WI38 (cell line): ENCODE data around the gene CUX1.

ENCODE experiments used
- H3K4me3 ChIP-seq: 2 replicates; pipeline ENCODE4 v1.5.1; 2011; ENCODE audit warnings: low read depth, mild to moderate bottlenecking, control low read depth, low read length
- CTCF ChIP-seq: IDR thresholded peaks from 2 replicates; pipeline ENCODE4 v1.5.1; 2012; ENCODE audit warnings: low read depth, mild to moderate bottlenecking, control low read depth, low read length

CUX1 gene

DNA sequence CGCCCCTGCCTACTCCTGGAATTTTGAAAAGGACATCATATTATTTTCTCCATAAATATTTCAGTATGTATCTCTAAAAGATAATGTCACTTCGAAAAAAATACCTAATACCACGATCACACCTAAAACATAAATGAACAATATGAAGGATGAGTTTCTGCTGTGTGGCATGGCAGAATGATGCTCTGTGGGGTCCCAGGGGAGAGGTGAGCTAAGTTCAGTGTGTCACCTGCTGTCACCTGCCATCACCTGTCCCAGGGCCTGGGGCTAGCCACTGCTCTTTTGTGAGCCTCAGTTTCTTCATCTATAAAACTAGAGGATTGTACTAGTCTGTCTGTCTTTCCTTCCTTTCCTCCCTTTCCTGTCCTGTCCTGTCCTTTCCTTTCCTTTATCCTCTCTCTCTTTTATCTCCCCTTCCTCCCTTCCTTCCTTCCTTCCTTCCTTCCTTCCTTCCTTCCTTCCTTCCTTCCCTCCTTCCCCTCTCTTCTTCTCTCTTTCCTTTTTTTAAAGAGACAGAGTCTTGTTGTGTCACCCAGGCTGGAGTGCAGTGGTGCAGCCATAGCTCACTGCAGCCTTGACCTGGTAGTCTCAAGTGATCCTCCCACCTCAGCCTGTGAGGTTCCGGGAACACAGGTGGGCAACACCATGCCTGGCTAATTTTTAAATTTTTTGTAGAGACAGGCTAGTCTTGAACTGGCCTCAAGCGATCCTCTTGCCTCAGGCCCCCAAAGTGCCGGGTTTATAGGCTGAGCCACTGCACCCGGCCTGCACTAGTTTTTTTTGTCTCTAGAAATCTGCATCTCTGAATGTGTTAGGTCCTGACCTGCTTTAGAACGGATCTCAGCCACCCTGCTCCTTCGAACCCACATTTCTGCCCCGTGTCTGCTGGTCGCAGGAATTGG is 43.1 kb downstream of the CUX1 start:
- no peak for TF ChIP-seq CTCF
- H3K4me3 ChIP-seq = no peak overlapping the region

GRCh38 chr7:101861218-101861775 is 43.9 kb downstream of the CUX1 start:
- no peak overlapping the region for H3K4me3 ChIP-seq

DNA sequence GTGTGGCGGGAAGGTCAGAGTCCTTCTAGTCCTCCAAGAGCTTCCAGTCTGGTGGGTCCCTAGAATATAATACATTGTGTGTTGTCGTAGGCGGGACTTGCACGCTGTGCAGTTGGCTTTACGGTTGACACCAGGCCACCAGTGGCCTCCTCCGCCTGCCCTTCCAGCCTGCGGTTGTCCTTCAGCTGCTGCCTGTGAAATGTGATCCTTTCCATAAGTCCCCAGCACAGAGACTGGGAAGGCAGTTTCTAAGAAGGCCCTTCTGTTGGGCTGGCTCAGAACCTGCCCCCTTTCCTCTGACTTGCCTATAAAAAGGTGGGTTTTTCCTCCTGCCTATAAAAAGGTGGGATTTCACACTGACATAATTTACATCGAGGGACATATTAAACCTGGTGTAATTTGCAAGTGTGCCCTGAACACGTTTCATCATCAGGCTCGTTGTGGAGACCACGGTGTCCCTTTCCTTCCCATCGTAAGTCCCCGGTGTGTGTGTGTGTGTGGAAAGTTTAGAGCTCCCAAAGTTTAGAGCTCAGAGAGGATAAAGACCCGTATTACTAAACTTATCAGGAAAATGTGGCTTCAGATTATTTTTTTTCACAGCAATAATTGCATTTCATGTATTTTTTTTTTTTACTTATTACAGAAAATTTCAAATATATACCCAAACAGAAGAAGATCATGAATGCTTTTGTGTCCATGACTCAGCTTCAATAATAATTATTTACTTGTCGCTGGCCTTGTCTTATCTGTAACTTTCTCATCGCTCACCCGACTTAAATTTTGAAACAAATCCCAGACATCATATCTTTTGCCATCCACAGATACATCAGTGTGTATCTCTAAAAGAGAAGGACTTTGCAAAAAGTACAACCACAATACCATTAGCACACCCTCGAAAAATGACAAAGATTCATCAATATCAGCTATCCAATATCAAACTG is 45.1 kb downstream of the CUX1 start:
- TF ChIP-seq CTCF = no peak
- no peak overlapping the region for H3K4me3 ChIP-seq

More at GRCh38 chr7:101861218-101861775, 43.9 kb downstream of the CUX1 start:
- no peak for TF ChIP-seq CTCF

DNA sequence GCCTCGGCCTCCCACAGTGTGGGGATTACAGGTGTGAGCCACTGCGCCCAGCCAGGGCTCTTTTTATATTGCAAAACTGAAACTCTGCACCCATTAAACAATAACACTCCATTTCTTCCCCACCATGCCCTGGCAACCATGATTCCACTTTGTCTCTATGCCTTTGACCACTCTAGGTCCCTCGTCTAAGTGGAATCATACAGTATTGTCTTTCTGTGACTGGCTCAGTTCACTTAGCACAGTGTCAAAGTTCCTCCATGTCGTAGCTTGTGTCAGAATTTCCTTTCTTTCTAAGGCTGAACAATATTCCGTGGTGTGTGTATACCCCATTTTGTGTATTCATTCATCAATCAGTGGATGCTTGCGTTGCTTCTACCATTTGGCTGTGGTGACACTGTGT is 46.2 kb downstream of the CUX1 start:
- TF ChIP-seq CTCF = no peak
- H3K4me3 ChIP-seq = no peak overlapping the region

GRCh38 chr7:101864039-101864438 is 46.6 kb downstream of the CUX1 start:
- H3K4me3 ChIP-seq = no peak overlapping the region
- TF ChIP-seq CTCF = no peak

- TF ChIP-seq CTCF = no peak
- no peak overlapping the region for H3K4me3 ChIP-seq
These were observed 47.6 kb downstream of the CUX1 start for GRCh38 chr7:101865031-101865430.
